GM12891 (cell line): ENCODE measurements around the gene SLC35F6.

ENCODE experiments used
- POLR2A ChIP-seq: IDR thresholded peaks from 2 replicates; pipeline ENCODE4 v1.6.1; 2011; ENCODE audit warnings: low read depth, low read length, control low read depth
- POLR2AphosphoS5 ChIP-seq: IDR thresholded peaks from 2 replicates; pipeline ENCODE4 v1.6.1; 2011; ENCODE audit warnings: low read depth, low read length, control low read depth
- POU2F2 ChIP-seq: IDR thresholded peaks from 2 replicates; pipeline ENCODE4 v1.6.1; 2011; ENCODE audit warnings: low read depth, mild to moderate bottlenecking, control low read depth, low read length, moderate library complexity
- SPI1 ChIP-seq: IDR thresholded peaks from 2 replicates; pipeline ENCODE4 v1.6.1; 2011; ENCODE audit warnings: low read depth, low read length, control low read depth
- TAF1 ChIP-seq: IDR thresholded peaks from 2 replicates; pipeline ENCODE4 v1.6.1; 2011; ENCODE audit warnings: low read depth, low read length, control low read depth

- TF ChIP-seq POLR2AphosphoS5 = no peak
- no peak for TF ChIP-seq POLR2A
- no peak for TF ChIP-seq TAF1
- no peak for TF ChIP-seq SPI1
- TF ChIP-seq POU2F2 = no peak
These were observed 41.8 kb upstream of the SLC35F6 start for GRCh38 chr2:26722328-26722727.
